ENCODE measurements around the gene UVRAG.

DNA sequence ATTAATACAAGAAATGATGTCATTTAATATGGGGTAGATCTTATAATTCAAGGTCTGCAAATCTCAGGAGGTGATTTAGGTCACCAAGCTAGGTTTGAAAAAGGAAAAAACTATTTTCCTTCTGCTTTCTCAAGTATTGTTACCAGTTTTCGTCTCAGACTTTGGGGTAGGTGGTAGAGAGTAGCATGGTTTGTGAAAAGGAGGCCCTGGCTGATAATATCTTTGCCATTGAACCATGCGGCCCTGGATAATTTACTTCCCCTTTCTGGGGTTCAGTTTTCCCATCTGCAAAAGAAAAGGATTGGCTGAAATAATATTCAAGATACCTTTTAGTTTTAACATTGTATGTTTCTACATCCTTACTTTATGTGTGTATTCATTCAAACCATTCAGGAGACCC is 299.2 kb downstream of the UVRAG start:
- TF ChIP-seq MAX (IDR thresholded peaks at IDR 0.05), result no peak
- TF ChIP-seq TAF1 (conservative IDR thresholded peaks at IDR 0.05), result no peak
- no peak for TF ChIP-seq CTCF (IDR thresholded peaks at IDR 0.05; ENCODE audit: low read depth, low read length, missing input control)
- TF ChIP-seq JUND (IDR thresholded peaks at IDR 0.05), result no peak
- TF ChIP-seq FOXA1 (IDR thresholded peaks at IDR 0.05), result no peak
- no peak for TF ChIP-seq YY1 (IDR thresholded peaks at IDR 0.05)
- TF ChIP-seq RAD21 (IDR thresholded peaks at IDR 0.05), result no peak
- TF ChIP-seq ATF3 (IDR thresholded peaks at IDR 0.05), result no peak
- TF ChIP-seq EGR1 (IDR thresholded peaks at IDR 0.05; ENCODE audit: low read depth in 2 of 2), result no peak
- TF ChIP-seq REST (IDR thresholded peaks at IDR 0.05), result no peak
- no peak for TF ChIP-seq HNF4A (conservative IDR thresholded peaks at IDR 0.05)
